ENCODE data around the gene CDH23. TPM values are rescaled to one million over a fixed set of nuclear protein-coding genes. Genes with fewer than 3 reads are reported as not detected.

CDH23 gene
- total RNA-seq, 2 donors from 2014 or later = 4.7 to 8.0 TPM

DNA sequence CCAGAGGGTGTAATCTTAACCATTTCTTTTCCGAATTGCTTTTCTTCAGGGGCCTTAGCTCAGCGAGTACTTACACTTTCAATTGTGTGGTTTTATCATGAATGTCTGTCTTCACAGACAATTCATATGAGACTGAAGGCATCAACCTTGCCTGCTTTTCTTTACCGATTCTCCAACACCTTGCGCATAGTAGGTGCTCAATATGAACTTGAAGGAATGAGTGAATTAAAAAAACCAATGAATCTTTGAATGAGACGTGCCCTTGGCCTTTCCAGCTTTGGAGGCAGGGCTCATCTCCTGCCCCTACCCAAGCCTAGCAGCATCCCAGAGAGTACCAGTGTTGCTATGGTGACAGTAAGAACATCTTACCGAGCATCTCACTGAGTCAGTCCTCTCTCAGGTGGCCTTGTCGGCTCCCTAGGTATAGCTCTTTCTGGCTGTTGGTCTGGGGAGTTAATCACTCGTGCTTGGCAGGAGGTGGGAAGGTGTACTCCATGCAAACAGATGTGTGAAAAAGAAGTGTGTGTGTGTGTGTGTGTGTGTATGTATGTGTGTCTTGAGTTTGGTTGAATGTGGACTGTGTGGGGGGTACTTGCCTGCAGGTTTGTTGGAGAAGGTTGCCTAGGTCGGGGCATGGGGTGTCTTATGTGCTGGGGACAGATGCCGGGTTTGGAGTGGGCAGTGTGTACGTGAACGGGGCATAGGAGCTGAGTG, 215.1 kb downstream of the CDH23 start:
- DNase-seq (no peak), ATAC-seq (no peak)
- intact Hi-C loops (cut with DNase I) = no loop called here

GRCh38 chr10:71613261-71613777, 216.6 kb downstream of the CDH23 start:
- ATAC-seq (peak; percentile 50 to 68), DNase-seq (peak; percentile 42)
- intact Hi-C loops (cut with DNase I) = no loop called here

- intact Hi-C loops (cut with DNase I) = no loop called here
- DNase-seq = no peak
- no peak for ATAC-seq
Observed at GRCh38 chr10:71613877-71614276, 217.2 kb downstream of the CDH23 start.

DNA sequence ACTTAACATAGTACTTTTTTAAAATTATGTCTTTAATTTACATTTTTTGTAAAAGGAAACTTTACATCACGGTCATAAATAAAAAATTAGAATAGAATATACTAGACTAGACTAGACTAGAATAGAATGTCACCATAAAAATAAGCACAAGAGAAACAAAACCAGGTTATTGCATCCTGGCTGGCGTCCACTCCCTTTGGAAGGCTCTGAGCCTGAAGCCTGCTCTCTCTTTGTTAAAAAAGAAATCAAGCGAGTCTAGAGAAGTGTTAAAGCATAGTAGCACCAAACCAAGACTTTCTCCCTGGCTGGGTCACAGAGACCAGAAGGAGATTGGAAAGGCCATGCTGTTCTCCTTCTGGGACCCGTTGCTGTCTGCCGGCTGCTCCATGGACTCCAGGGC, 218.2 kb downstream of the CDH23 start:
- no peak for ATAC-seq
- intact Hi-C loops (cut with DNase I) = no loop called here
- no peak for DNase-seq

- ATAC-seq (no peak), DNase-seq (no peak)
- intact Hi-C loops (cut with DNase I) = no loop called here
Observed at GRCh38 chr10:71615538-71616329, 219.0 kb downstream of the CDH23 start.

DNA sequence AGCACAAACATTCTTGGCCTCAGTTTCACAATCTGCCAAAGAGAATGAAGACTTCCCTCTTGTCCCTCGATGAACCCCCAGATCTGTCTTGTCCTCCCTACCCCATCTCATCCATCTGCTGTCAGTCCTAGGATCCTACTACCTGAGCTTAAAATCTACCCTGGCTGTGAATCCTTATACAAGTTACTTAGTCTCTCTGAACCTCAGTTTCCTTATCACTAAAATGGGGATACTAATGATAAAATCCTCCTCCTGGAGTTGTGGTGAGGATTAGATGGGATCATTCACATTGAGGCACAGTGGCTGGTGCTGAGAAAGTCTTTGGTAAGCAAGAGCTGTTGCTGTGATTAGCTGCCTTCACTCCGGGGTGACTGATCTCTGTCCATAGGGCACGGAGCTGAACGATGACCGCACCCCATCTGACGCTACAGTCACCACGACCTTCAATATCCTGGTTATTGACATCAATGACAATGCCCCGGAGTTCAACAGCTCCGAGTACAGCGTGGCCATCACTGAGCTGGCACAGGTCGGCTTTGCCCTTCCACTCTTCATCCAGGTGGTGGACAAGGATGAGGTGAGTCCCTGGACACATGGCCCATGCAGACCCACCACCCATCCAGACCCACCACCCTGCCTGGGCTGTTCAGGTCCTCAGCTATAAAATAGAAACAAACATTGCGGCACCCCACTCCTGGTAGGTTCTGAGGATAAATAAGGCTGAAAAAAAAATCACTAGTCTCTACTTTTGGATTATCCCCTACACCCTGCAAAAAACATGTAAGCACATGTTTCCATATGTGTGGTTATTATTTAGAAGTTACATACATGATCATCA, 220.3 kb downstream of the CDH23 start:
- intact Hi-C loops (cut with DNase I) = no loop called here
- DNase-seq (no peak), ATAC-seq (no peak)

DNA sequence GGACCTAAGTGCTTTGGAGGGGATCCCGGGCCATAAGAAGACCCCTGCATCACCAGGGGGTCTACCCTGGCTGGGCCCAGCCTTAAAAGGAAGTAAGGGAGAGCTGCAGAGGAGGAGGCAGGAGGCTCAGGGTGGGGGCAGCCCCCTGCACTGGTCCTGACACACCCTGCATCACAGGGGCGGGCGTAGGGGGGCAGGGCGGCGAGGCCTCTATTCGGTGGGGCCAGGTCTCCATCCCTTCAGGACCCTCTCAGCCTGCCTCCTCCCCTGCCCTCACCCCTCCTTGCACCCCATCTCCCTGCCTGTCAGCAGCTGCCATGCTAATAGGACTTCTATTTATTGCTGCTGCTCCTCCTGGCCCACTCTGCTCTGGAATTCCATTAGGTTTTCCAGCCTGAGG, 221.5 kb downstream of the CDH23 start:
- ATAC-seq (no peak), DNase-seq (no peak)
- intact Hi-C loops (cut with DNase I) = no loop called here

DNA sequence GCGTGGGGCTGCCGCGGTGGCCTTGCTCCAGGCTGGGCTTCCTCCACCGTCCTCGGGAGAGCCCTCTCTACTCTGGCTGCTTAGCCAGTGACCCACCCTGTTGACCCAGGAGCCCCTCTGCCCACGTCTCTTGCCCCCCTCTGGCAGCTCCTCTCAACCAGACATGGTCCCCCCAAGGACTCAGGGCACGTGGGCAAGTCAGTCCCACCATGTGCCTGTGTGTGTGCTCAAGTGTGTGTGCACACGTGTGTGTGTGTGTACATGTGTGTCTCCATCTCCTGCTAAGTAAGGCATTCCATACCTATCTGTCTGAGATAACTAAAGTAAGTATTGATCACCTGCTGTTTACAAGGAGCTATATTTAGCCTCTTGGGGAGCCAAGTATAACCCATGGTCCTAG, 221.9 kb downstream of the CDH23 start:
- no peak for ATAC-seq
- intact Hi-C loops (cut with DNase I) = no loop called here
- no peak for DNase-seq

DNA sequence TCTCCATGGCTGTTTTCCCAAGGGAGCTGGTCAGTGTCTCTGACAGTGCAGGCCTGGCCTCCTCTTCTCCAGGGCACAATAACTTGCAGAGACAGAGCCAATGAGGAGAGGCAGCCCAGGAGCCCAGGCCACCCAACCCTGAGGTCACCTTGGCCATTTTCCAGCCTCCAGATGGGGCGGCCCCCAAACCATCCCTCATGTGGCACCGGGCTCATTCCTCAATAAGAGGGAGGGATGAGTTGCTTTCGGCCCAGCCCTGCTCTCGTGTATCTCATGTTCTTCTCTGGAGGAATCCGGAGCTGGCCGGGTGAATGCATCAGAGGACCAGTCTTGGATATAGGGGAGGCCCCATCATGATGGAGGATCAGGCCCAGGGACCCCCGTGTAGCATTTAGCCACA, 223.9 kb downstream of the CDH23 start:
- no peak for DNase-seq
- ATAC-seq = no peak
- intact Hi-C loops (cut with DNase I) = no loop called here

DNA sequence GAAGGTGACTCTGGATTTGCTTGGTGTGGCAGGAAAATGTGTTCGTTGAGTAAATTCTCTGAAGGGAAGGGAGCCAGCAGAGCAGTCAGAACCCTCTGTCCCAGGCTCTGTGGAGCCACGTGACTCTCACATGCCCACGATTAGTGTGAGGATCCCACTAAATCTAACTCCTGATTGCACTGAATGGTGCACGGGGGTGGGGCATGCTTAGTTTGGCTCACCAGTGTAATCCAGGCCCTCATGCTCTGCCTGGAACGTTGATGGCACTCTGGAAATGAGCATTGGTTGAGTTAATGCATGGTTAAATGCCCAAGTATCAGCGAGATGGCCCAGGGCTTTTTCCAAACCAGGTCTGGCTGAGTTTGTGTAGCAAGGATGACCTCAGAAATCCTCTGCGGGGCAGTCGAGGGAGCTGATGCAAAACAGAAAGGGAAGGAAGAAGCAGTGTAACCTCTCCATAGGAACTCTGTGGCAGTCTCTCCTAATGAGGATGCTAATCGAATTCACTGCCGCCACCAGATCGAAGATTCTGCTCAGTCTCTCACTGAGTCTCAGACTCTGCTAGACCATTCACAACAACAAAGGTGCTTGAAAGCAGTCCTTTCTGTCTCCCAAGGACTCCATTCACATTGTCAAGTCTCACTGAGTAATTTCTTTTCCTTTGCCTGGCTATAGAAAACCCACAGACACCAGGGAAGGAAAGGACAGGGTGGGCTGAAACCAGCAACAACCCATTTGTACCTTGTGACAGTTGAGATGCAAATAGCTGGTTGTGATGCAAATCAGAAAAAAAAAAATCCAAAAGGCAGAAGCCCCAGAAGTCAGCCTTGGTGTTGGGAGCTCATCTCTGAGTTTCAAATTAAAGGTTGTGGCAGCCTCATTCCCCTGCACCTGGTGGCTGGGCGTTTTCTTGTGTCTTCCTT, 224.8 kb downstream of the CDH23 start:
- intact Hi-C loops (cut with DNase I) = no loop called here
- ATAC-seq = peak; percentile 21 to 85
- no peak for DNase-seq

DNA sequence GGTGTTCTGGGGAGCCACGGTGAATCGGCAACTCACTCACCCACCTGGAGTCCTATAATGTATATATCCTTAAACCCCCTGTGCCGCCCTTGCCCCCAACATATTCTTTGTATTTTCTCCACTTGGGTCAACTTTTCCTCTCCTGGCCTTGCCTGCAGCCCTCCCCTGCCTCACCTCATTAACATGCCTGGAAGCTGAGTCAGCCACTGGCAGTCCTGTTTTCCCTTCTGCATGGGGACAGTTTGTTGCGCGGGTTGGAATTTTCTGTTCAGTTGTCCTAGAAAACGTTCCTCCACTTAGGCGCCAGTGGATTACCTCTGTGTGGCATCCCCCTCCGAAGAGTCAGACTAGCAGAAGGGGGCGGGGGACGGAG, 225.4 kb downstream of the CDH23 start:
- intact Hi-C loops (cut with DNase I) = no loop called here
- DNase-seq (no peak), ATAC-seq (peak; percentile 48 to 59)

DNA sequence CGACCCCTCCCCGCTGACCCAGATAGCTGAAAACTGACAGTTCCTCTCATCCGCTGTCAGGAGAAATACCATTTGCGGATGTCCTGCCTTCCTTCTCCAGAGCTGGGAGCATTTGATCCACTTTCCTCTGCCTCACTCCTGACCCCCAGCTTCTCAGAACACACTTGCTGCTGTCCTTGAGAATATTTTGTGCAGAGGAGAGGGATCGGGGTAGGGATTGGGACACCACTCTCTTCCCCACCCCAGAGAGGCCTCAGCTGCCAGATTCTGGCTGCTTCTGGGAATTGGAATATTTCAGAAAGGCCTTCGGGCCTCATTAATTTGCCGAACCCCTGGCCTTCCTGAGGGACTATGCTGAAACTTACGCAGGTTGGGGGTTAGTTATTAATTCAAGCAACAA, 225.9 kb downstream of the CDH23 start:
- DNase-seq (no peak), ATAC-seq (peak in 1 of 2 donors; percentile 27)
- intact Hi-C loops (cut with DNase I) = no loop called here

- no peak for DNase-seq
- intact Hi-C loops (cut with DNase I) = no loop called here
- ATAC-seq = peak; percentile 50 to 64
Observed at GRCh38 chr10:71623098-71623985, 226.6 kb downstream of the CDH23 start.

DNA sequence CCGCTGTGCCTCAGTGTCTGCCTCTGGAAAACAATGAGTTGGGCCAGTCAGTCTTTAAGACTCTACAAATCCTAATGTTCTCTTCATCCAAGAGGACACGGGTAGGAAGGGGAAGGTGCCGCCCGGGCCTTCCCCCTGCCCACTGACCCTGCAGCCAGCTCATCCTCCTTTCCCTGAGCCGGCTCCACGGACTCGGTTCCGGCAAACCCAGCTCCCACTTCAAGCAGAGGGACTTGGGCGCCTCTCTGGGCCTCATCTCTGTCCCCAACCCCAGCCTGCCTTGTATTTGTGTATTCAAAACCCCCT, 227.2 kb downstream of the CDH23 start:
- no peak for ATAC-seq
- no peak for DNase-seq
- intact Hi-C loops (cut with DNase I) = no loop called here

DNA sequence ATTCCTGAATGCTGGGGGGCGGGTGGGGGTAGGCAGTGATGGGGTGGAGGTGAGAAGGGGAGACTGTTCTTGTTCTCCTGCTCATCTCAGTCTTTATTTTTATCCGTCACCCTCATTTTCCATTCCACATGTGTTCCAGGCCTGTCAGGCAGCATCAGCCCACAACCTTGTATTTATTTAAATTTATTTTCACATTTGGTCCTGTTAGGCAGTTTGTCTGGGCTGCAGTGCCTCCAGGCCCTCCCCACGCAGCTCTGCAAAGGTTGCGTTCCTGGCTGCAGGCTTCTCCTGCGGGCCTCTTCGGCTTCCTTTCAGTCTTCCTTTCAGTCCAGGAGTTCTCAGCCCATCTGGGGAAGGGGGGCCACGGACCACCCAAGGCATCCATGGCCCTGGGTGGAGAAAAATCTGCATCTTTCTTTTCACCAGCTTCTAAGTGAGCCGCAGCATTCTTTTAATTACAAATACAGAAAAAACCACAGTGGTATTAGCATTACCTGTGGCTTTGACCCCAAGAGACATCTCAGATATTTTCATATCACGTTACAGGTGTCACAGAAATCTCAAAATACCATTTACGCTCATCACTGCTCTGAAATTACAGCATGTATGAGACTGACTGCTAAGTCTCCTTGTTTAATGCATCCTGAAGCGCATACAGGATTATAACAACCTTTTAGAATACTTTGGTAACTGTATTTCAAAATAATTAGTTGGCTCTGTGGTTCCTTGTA, 228.9 kb downstream of the CDH23 start:
- intact Hi-C loops (cut with DNase I) = no loop called here
- DNase-seq (no peak), ATAC-seq (no peak)

- DNase-seq (no peak), ATAC-seq (no peak)
- intact Hi-C loops (cut with DNase I) = no loop called here
Observed at GRCh38 chr10:71627230-71627939, 230.7 kb downstream of the CDH23 start.

DNA sequence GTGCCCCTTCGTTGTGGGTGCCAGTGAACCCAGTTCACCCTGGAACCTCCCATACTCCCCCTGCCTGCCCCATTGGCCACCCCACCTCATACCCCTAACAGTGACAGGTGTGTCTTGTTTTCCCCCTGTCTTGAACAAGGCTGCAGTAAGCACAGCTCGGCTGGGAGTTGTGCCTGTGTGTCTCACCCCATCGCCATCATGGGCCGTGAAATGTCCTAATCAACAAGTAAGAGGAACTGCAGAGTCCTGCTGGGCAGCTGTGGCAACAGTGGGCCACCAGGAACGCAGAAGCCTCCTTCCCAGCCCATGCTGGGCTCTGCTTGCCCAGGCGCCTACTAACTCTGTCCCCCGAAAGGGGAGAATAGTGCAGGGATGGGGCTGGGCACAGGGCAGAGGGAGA, 231.2 kb downstream of the CDH23 start:
- intact Hi-C loops (cut with DNase I) = no loop called here
- no peak for ATAC-seq
- no peak for DNase-seq
